Measurements from ENCODE around the gene GAMT.
A peak's percentile ranks its signal among the peaks of the same experiment; 100 is the strongest.

GAMT gene

DNA sequence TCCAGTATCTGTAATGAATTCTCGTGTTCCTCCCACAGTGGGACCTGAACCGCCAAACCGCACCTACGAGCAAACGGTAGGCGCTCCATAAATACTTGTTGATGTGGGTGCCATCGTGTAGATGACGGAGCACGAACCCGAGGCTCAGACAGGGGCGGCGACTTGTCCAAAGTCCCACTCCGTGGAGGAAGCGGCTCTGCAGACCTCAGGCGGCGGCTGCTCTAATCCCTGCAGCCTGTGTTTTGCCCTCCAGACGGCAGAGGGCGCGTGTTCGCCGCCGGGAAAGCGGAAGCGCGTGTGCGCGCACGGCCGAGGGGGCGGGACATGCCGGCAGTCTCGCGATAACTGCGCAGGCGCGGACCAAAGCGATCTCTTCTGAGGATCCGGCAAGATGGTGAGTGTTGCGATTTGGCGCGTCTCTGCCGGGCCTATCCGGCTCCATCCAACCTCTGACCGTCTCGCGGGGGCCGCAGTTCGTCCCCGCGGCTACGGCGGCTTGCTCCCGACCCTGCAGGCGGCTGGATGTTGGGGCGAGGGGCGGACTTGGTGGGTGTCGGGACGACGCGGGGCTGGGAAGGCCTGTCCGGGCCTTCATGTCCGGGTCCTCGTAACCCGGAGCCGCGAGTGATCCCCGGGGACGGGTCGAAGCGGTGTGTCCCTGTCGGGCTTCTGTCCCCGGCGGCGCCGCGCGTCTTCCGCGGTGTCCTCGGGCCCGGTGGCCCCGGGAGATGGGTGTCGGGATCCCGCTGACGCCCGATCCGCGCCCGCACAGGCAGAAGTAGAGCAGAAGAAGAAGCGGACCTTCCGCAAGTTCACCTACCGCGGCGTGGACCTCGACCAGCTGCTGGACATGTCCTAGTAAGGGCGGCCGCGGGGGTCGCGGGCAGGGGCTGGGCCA, 36.9 kb upstream of the GAMT start, which contains the start of gene RPS15:
Gene RPS15 (plus strand): TSS at position 362 of the 898 bp plus-strand sequence. CDS start 30 bp downstream, at position 392.
- peak within 1 kb of the TSS; percentile 100 for H3K27ac Mint-ChIP-seq
- H3K4me3 Mint-ChIP-seq, result peak within 1 kb of the TSS; percentile 97
- peaks cover 17% of the 10 kb centered on the region for H3K36me3 Mint-ChIP-seq
- H3K4me1 Mint-ChIP-seq, result peaks cover 17% of the 10 kb centered on the region
- no peaks in the 10 kb centered on the region for H3K27me3 Mint-ChIP-seq
- H3K9me3 Mint-ChIP-seq, result no peaks in the 10 kb centered on the region

DNA sequence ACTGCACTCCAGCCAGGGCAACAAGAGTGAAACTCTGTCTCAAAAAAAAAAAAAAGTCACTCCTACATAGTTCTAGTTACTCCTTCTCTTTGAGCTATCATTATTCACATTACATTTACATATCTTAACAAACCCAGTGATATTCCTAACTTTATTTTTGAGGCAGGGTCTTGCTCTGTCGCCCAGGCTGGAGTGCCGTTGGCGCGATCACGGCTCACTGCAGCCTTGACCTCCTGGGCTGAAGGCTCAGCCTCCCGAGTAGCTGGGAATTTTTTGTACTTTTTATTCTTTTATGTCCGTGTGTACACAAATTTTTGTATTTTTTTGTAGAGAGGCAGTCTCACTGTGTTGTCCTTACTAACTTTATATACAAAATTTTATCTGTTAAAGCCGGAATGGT, 36.3 kb upstream of the GAMT start:
- no peak overlapping the region for H3K27ac Mint-ChIP-seq
- no peaks in the 10 kb centered on the region for H3K27me3 Mint-ChIP-seq
- no peaks in the 10 kb centered on the region for H3K9me3 Mint-ChIP-seq
- peaks cover 17% of the 10 kb centered on the region for H3K4me1 Mint-ChIP-seq
- H3K36me3 Mint-ChIP-seq, result peaks cover 17% of the 10 kb centered on the region
- peak overlapping the region; percentile 1 for H3K4me3 Mint-ChIP-seq

DNA sequence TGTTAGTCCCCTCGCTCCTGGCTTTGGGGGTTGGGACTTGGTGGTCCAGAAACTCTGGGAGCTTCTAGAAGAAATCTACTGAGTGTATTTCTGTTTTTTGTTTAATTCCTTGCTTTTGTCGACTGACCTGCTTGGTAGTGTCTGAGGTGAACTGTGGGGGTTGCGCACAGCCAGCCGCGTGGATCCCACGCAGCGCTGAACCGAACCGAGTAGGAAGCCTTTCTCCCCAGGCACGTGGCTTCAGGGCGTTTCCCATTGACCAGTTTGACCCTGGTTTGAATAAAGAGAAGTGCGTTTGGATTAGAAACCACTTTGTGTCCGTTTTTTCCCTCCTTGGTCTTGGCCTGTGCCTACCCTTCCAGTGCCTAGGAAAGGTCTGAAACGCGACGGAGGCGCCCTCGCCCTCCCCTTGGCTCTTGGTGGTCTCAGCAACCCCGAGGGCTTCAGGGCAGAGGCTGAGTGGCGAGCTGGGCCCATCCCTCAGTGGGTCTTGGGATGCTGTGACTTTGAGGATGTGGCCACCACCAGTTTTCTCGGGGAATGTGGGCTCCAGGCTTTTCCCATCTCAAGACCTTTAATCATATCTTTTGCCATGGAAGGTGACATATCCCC, 34.1 kb upstream of the GAMT start:
- Mint-ChIP-seq H3K27me3 (no peaks in the 10 kb centered on the region), H3K27ac (no peak overlapping the region), H3K36me3 (peaks cover 8% of the 10 kb centered on the region), H3K4me3 (no peak overlapping the region), H3K9me3 (no peaks in the 10 kb centered on the region), H3K4me1 (peaks cover 11% of the 10 kb centered on the region)

GRCh38 chr19:1434577-1435060, 33.3 kb upstream of the GAMT start:
- Mint-ChIP-seq H3K9me3 (no peaks in the 10 kb centered on the region), H3K27ac (no peak overlapping the region), H3K36me3 (peaks cover 5% of the 10 kb centered on the region), H3K27me3 (no peaks in the 10 kb centered on the region), H3K4me1 (peaks cover 7% of the 10 kb centered on the region), H3K4me3 (no peak overlapping the region)

DNA sequence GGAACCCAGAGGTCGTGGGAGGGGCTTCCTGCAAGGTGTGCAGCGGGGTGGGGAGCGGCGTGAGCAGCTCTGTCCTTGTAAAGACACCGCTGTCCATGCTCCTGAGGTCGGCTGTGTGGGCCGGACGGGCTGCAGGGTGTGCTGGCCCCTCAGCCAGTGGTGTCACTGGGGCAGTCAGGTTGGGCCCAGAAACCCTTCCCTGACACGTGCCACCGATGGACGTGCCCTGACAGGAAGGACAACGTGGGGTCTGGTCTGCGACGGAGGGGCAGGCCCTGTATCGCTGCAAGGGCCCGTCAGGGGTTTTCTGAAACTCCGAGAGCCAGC, 32.7 kb upstream of the GAMT start:
- no peaks in the 10 kb centered on the region for H3K27me3 Mint-ChIP-seq
- peaks cover 7% of the 10 kb centered on the region for H3K4me1 Mint-ChIP-seq
- no peaks in the 10 kb centered on the region for H3K9me3 Mint-ChIP-seq
- no peak overlapping the region for H3K27ac Mint-ChIP-seq
- H3K4me3 Mint-ChIP-seq, result no peak overlapping the region
- peaks cover 3% of the 10 kb centered on the region for H3K36me3 Mint-ChIP-seq

GRCh38 chr19:1433119-1434039, 32.0 kb upstream of the GAMT start:
- peaks cover 3% of the 10 kb centered on the region for H3K36me3 Mint-ChIP-seq
- H3K27me3 Mint-ChIP-seq, result no peaks in the 10 kb centered on the region
- no peak overlapping the region for H3K4me3 Mint-ChIP-seq
- peaks cover 7% of the 10 kb centered on the region for H3K4me1 Mint-ChIP-seq
- no peaks in the 10 kb centered on the region for H3K9me3 Mint-ChIP-seq
- H3K27ac Mint-ChIP-seq, result no peak overlapping the region

DNA sequence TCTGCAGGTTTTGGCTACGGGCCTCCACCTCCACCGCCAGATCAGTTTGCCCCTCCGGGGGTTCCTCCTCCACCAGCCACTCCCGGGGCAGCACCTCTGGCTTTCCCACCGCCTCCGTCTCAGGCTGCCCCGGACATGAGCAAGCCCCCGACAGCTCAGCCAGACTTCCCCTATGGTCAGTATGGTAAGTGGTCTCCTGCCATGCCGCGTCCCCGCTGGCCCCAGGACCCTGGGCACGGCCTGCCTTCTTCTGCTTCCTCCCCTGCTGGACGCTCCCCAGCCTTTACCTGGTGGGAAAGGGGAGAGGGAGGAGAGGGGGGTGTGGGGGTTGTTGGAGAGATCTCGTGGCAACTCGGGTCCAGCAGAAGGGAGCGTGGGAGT, 31.2 kb upstream of the GAMT start:
- Mint-ChIP-seq H3K27me3 (no peaks in the 10 kb centered on the region), H3K27ac (no peak overlapping the region), H3K36me3 (no peaks in the 10 kb centered on the region), H3K4me1 (no peaks in the 10 kb centered on the region), H3K9me3 (no peaks in the 10 kb centered on the region), H3K4me3 (no peak overlapping the region)

GRCh38 chr19:1431759-1432506, 30.6 kb upstream of the GAMT start:
- Mint-ChIP-seq H3K27ac (no peak overlapping the region), H3K27me3 (no peaks in the 10 kb centered on the region), H3K4me3 (no peak overlapping the region), H3K9me3 (no peaks in the 10 kb centered on the region), H3K4me1 (no peaks in the 10 kb centered on the region), H3K36me3 (no peaks in the 10 kb centered on the region)

- Mint-ChIP-seq H3K9me3 (no peaks in the 10 kb centered on the region), H3K4me1 (no peaks in the 10 kb centered on the region), H3K27ac (no peak overlapping the region), H3K36me3 (no peaks in the 10 kb centered on the region), H3K4me3 (no peak overlapping the region), H3K27me3 (no peaks in the 10 kb centered on the region)
These were observed 28.9 kb upstream of the GAMT start for GRCh38 chr19:1430246-1430645.

DNA sequence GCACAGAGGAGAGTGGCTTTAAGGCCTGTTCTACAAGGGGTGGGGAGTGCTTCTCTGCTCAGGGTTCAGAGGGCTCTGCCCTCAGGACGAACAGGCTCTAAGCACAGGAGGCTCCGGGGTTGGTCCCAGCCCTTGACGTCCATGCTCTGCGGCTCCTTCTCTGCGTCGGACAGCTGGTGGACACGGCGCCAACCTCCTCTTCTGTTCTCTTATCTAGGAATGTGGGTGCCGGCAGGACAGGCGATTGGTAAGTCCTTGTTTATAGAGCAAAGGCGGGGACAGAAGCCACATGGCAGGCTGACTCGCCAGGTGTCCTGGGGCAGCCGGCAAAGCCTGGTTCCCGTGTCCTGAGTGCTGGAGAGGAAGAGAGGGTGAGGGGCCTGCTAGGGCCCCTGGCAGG, 28.4 kb upstream of the GAMT start:
- no peak overlapping the region for H3K4me3 Mint-ChIP-seq
- no peaks in the 10 kb centered on the region for H3K4me1 Mint-ChIP-seq
- no peaks in the 10 kb centered on the region for H3K27me3 Mint-ChIP-seq
- no peaks in the 10 kb centered on the region for H3K9me3 Mint-ChIP-seq
- no peak overlapping the region for H3K27ac Mint-ChIP-seq
- peaks cover 3% of the 10 kb centered on the region for H3K36me3 Mint-ChIP-seq

GRCh38 chr19:1428738-1429391, 27.5 kb upstream of the GAMT start:
- no peak overlapping the region for H3K27ac Mint-ChIP-seq
- peaks cover 4% of the 10 kb centered on the region for H3K36me3 Mint-ChIP-seq
- H3K27me3 Mint-ChIP-seq, result no peaks in the 10 kb centered on the region
- no peak overlapping the region for H3K4me3 Mint-ChIP-seq
- H3K9me3 Mint-ChIP-seq, result no peaks in the 10 kb centered on the region
- H3K4me1 Mint-ChIP-seq, result no peaks in the 10 kb centered on the region

GRCh38 chr19:1427221-1427920, 26.0 kb upstream of the GAMT start:
- no peak overlapping the region for H3K4me3 Mint-ChIP-seq
- H3K36me3 Mint-ChIP-seq, result peaks cover 7% of the 10 kb centered on the region
- H3K27me3 Mint-ChIP-seq, result no peaks in the 10 kb centered on the region
- H3K27ac Mint-ChIP-seq, result no peak overlapping the region
- no peaks in the 10 kb centered on the region for H3K9me3 Mint-ChIP-seq
- H3K4me1 Mint-ChIP-seq, result no peaks in the 10 kb centered on the region

- no peaks in the 10 kb centered on the region for H3K27me3 Mint-ChIP-seq
- no peak overlapping the region for H3K27ac Mint-ChIP-seq
- no peaks in the 10 kb centered on the region for H3K9me3 Mint-ChIP-seq
- H3K4me1 Mint-ChIP-seq, result no peaks in the 10 kb centered on the region
- peaks cover 7% of the 10 kb centered on the region for H3K36me3 Mint-ChIP-seq
- H3K4me3 Mint-ChIP-seq, result no peak overlapping the region
These were observed 25.4 kb upstream of the GAMT start for GRCh38 chr19:1426736-1427135.

DNA sequence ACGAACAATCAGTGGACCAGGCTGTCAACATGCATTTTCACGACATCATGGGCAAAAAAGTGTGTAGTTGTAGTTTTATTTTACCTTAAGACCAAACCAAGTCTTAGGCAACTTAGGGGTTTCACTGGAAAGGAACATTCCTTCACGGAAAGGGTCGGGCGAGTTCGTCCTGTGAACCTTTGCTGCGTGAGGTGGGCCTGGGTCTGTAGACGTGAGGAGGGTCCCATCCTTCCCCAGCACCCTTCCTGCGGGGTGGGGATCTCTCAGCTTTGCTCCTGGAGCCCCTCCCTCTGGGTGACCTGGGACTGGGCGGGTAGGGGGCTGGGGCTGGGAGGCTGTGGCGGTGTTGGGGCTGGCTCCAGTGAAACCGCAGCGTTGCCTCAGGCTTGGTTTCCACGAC, 24.6 kb upstream of the GAMT start:
- Mint-ChIP-seq H3K27me3 (no peaks in the 10 kb centered on the region), H3K27ac (peak overlapping the region; percentile 46), H3K4me1 (no peaks in the 10 kb centered on the region), H3K4me3 (no peak overlapping the region), H3K36me3 (peaks cover 7% of the 10 kb centered on the region), H3K9me3 (no peaks in the 10 kb centered on the region)

Data from activated naive CD4-positive, alpha-beta T cell treated with anti-CD3 and anti-CD28 coated beads, Interleukin-2, amount 50 U/mL, for 24 hours (primary cell).